HepG2 (cell line): ENCODE results near the gene STOML2. TPM values are rescaled to one million over a fixed set of nuclear protein-coding genes. Genes with fewer than 3 reads are reported as not detected.

Experiments
- DNMT3B ChIP-seq: conservative IDR thresholded peaks from 2 replicates; pipeline ENCODE4 v1.6.1; 2016; ENCODE audit warnings: missing biosample characterization, control low read depth
- DZIP1 ChIP-seq: sonication (generic); formaldehyde crosslinking; IDR thresholded peaks from 2 replicates; pipeline ENCODE4 v1.5.0; 2020; ENCODE audit warnings: mild to moderate bottlenecking, missing genetic modification reagents
- GTF3A ChIP-seq: sonication (generic); formaldehyde crosslinking; conservative IDR thresholded peaks from 2 replicates; pipeline ENCODE4 v1.4.0; 2020; ENCODE audit warnings: mild to moderate bottlenecking, missing genetic modification reagents
- HIVEP1 ChIP-seq: sonication (generic); formaldehyde crosslinking; IDR thresholded peaks from 2 replicates; pipeline ENCODE4 v1.4.0; 2020; ENCODE audit warnings: mild to moderate bottlenecking, missing genetic modification reagents
- KIAA2018 ChIP-seq: sonication (generic); formaldehyde crosslinking; IDR thresholded peaks from 2 replicates; pipeline ENCODE4 v1.5.0; 2020; ENCODE audit warnings: mild to moderate bottlenecking, missing genetic modification reagents, borderline replicate concordance
- MBNL3 ChIP-seq: fragments of 250-450 bp; sonication (Bioruptor Pico); conservative IDR thresholded peaks from 2 replicates; pipeline ENCODE4 v1.8.0; 2022; ENCODE audit warnings: mild to moderate bottlenecking, inconsistent platforms
- MXD1 ChIP-seq: sonication (generic); formaldehyde crosslinking; IDR thresholded peaks from 2 replicates; pipeline ENCODE4 v1.4.0; 2020; ENCODE audit warnings: mild to moderate bottlenecking, missing genetic modification reagents
- SETDB1 ChIP-seq: sonication (generic); formaldehyde crosslinking; IDR thresholded peaks from 2 replicates; pipeline ENCODE4 v1.5.1; 2020; ENCODE audit warnings: missing genetic modification reagents, mild to moderate bottlenecking, borderline replicate concordance
- SNRNP70 ChIP-seq: fragments of 200-400 bp; formaldehyde crosslinking; IDR thresholded peaks from 2 replicates; pipeline ENCODE4 v1.6.1; 2017; ENCODE audit warnings: mild to moderate bottlenecking, low read depth, low read length, moderate library complexity
- ZBTB39 ChIP-seq: sonication (generic); formaldehyde crosslinking; IDR thresholded peaks from 2 replicates; pipeline ENCODE4 v1.5.0; 2020; ENCODE audit warnings: missing genetic modification reagents
- ZKSCAN8 ChIP-seq: IDR thresholded peaks from 2 replicates; pipeline ENCODE4 v1.6.1; 2016; ENCODE audit warnings: borderline replicate concordance, missing genetic modification reagents, missing compliant biosample characterization
- ZNF333 ChIP-seq: sonication (generic); formaldehyde crosslinking; IDR thresholded peaks from 2 replicates; pipeline ENCODE4 v1.4.0; 2020; ENCODE audit warnings: mild to moderate bottlenecking, missing genetic modification reagents, borderline replicate concordance
- ZNF468 ChIP-seq: sonication (generic); formaldehyde crosslinking; IDR thresholded peaks from 2 replicates; pipeline ENCODE4 v1.8.0; 2022; ENCODE audit warnings: mild to moderate bottlenecking, moderate library complexity, missing genetic modification reagents
- ZNF605 ChIP-seq: sonication (generic); formaldehyde crosslinking; IDR thresholded peaks from 2 replicates; pipeline ENCODE4 v1.8.0; 2022; ENCODE audit warnings: mild to moderate bottlenecking, missing genetic modification reagents
- ZSCAN12 ChIP-seq: sonication (generic); formaldehyde crosslinking; IDR thresholded peaks from 2 replicates; pipeline ENCODE4 v1.9.0; 2021; ENCODE audit warnings: mild to moderate bottlenecking, missing genetic modification reagents
- polyA plus RNA-seq, 8 experiments: library from polyadenylated mRNA; depleted of rRNA in 3 of 8; stranded (reverse) in 7 of 8; unstranded in 1 of 8; fragments of >200 nt; fragmentation: Illumina TruSeq in 4 of 8; extraction: Trizol in 4 of 8; gene quantifications; 2 replicates each; pipeline versions ENCODE4 v1.2.1 to v1.2.3, GENCODE V29; 2011 to 2016; ENCODE audit warnings: low read depth in 4 of 8, missing spikeins in 1 of 8, mixed read lengths in 1 of 8; ENCODE audit not compliant: insufficient read depth in 1 of 8
- total RNA-seq, 5 experiments: library from RNA; depleted of rRNA; stranded (reverse); fragments of >200 nt; fragmentation: Illumina TruSeq; extraction: Trizol; gene quantifications; 2 replicates each; pipeline ENCODE4 v1.2.3, GENCODE V29; 2016; ENCODE audit warnings: low read depth in 1 of 5

The STOML2 gene
- total and polyA plus RNA-seq, 2 of the 13 experiments (the other 11 are each of a cell fraction or from before 2014, with no cell fraction given) = 245 to 250 TPM

GRCh38 chr9:35102769-35103659 is at the start of gene STOML2 (continued):
- TF ChIP-seq ZSCAN12 (CRISPR knock-in tag) (no peak), GTF3A (CRISPR knock-in tag) (no peak), SETDB1 (CRISPR knock-in tag) (no peak), DZIP1 (CRISPR knock-in tag) (no peak), ZKSCAN8 (CRISPR knock-in tag) (no peak), ZNF605 (CRISPR knock-in tag) (peak; percentile 61; the same call in 1 of the 2 replicates), MXD1 (no peak; the same call in 1 of the 2 replicates), ZBTB39 (CRISPR knock-in tag) (no peak), KIAA2018 (CRISPR knock-in tag) (no peak), SNRNP70 (no peak), ZNF333 (CRISPR knock-in tag) (no peak), HIVEP1 (no peak; the same call in 1 of the 2 replicates), MBNL3 (no peak), ZNF468 (CRISPR knock-in tag) (no peak), DNMT3B (CRISPR knock-in tag) (0 out of 2 replicates have a peak, but pooled peaks have one; percentile 26)
